ENCODE measurements around the gene SAG.
"Not testable (repeated sequence)": the region's sequence is repeated elsewhere in the genome, so short reads cannot be mapped to it uniquely, and the experiment has no call there.

DNA sequence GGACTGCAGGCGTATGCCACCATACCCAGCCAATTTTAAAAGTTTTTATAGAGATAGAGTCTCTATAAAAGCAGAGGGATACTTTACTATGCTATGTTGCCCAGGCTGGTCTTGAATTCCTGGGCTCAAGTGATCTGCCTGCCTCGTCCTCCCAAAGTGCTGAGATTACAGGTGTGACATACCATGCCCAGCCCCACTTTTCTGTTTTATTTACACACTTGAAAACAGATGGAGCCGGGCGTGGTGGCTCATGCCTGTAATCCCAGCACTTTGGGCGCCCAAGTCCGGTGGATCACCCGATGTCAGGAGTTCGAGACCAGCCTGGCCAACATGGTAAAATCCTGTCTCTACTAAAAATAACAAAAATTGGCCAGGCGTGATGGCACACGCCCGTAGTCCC lies 67.2 kb downstream of the SAG start:
- TF ChIP-seq, protein P1, sequence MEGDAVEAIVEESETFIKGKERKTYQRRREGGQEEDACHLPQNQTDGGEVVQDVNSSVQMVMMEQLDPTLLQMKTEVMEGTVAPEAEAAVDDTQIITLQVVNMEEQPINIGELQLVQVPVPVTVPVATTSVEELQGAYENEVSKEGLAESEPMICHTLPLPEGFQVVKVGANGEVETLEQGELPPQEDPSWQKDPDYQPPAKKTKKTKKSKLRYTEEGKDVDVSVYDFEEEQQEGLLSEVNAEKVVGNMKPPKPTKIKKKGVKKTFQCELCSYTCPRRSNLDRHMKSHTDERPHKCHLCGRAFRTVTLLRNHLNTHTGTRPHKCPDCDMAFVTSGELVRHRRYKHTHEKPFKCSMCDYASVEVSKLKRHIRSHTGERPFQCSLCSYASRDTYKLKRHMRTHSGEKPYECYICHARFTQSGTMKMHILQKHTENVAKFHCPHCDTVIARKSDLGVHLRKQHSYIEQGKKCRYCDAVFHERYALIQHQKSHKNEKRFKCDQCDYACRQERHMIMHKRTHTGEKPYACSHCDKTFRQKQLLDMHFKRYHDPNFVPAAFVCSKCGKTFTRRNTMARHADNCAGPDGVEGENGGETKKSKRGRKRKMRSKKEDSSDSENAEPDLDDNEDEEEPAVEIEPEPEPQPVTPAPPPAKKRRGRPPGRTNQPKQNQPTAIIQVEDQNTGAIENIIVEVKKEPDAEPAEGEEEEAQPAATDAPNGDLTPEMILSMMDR (IDR thresholded peaks at IDR 0.05), result not testable (repeated sequence)
- TF ChIP-seq POLR2AphosphoS5 (IDR thresholded peaks at IDR 0.05), result peak; percentile 11
